Activated T-cell treated with anti-CD3 and anti-CD28 coated beads, Interleukin-2, amount 50 U/mL, for 4 hours (primary cell): ENCODE results near the gene PRRT1B. TPM values are rescaled to one million over a fixed set of nuclear protein-coding genes. Genes with fewer than 3 reads are reported as not detected.
A peak's percentile ranks its signal among the peaks of the same experiment; 100 is the strongest.

Source experiments
- ATAC-seq, 2 donors: fragments of 200-7000 bp; cut with Tn5 transposase; one replicate each; pipeline ENCODE4 v1.10.0; 2021
- DNase-seq: peaks from one replicate; pipeline ENCODE4 v3.0.0-alpha.2; 2020
- H3K27me3 Mint-ChIP-seq: one replicate; pipeline ENCODE4 v1.8.0; 2021; ENCODE audit warnings: low read depth, mixed read lengths
- H3K36me3 Mint-ChIP-seq: one replicate; pipeline ENCODE4 v1.8.0; 2022; ENCODE audit warnings: mixed read lengths; ENCODE audit not compliant: insufficient read depth
- H3K4me1 Mint-ChIP-seq: one replicate; pipeline ENCODE4 v1.8.0; 2021; ENCODE audit warnings: low read depth, mixed read lengths
- H3K4me3 Mint-ChIP-seq: one replicate; pipeline ENCODE4 v1.8.0; 2021; ENCODE audit warnings: mild to moderate bottlenecking, moderate library complexity, mixed read lengths
- H3K9me3 Mint-ChIP-seq: one replicate; pipeline ENCODE4 v1.8.0; 2021; ENCODE audit warnings: mixed read lengths
- total RNA-seq, 3 donors: library from RNA; stranded (reverse); gene quantifications; one replicate each; pipeline ENCODE4 v1.2.1, GENCODE V29; 2021

PRRT1B gene
- total RNA-seq, 3 donors from 2014 or later = not detected

- Mint-ChIP-seq H3K9me3 (no peaks in the 10 kb centered on the region), H3K4me1 (peaks cover 44% of the 10 kb centered on the region), H3K36me3 (peaks cover 15% of the 10 kb centered on the region), H3K4me3 (no peak overlapping the region), H3K27me3 (no peaks in the 10 kb centered on the region)
- no peak for ATAC-seq
- no peak for DNase-seq
Observed at GRCh38 chr9:131588396-131588795, 43.1 kb downstream of the PRRT1B start.

- Mint-ChIP-seq H3K36me3 (peaks cover 13% of the 10 kb centered on the region), H3K4me3 (no peak overlapping the region), H3K4me1 (peaks cover 43% of the 10 kb centered on the region), H3K27me3 (no peaks in the 10 kb centered on the region), H3K9me3 (no peaks in the 10 kb centered on the region)
- ATAC-seq (no peak), DNase-seq (no peak)
Observed at GRCh38 chr9:131589124-131589711, 43.9 kb downstream of the PRRT1B start.

GRCh38 chr9:131589993-131590392 lies 44.7 kb downstream of the PRRT1B start:
- Mint-ChIP-seq H3K9me3 (no peaks in the 10 kb centered on the region), H3K4me1 (peaks cover 36% of the 10 kb centered on the region), H3K36me3 (peaks cover 13% of the 10 kb centered on the region), H3K27me3 (no peaks in the 10 kb centered on the region), H3K4me3 (no peak overlapping the region)
- ATAC-seq = no peak
- DNase-seq = no peak

- no peak for DNase-seq
- ATAC-seq = peak in 1 of 2 donors; percentile 9
- Mint-ChIP-seq H3K9me3 (no peaks in the 10 kb centered on the region), H3K27me3 (no peaks in the 10 kb centered on the region), H3K36me3 (peaks cover 13% of the 10 kb centered on the region), H3K4me1 (peaks cover 31% of the 10 kb centered on the region), H3K4me3 (no peak overlapping the region)
Observed at GRCh38 chr9:131590449-131590848, 45.1 kb downstream of the PRRT1B start.

GRCh38 chr9:131590907-131591844 lies 45.9 kb downstream of the PRRT1B start:
- peak; percentile 90 to 94 for ATAC-seq
- peaks cover 24% of the 10 kb centered on the region for H3K4me1 Mint-ChIP-seq
- H3K36me3 Mint-ChIP-seq = peaks cover 19% of the 10 kb centered on the region
- H3K4me3 Mint-ChIP-seq = peak overlapping the region; percentile 9
- peak; percentile 74 for DNase-seq
- H3K9me3 Mint-ChIP-seq = no peaks in the 10 kb centered on the region
- no peaks in the 10 kb centered on the region for H3K27me3 Mint-ChIP-seq

GRCh38 chr9:131591845-131592208 lies 46.5 kb downstream of the PRRT1B start:
- peaks cover 20% of the 10 kb centered on the region for H3K36me3 Mint-ChIP-seq
- H3K27me3 Mint-ChIP-seq = no peaks in the 10 kb centered on the region
- ATAC-seq = no peak
- no peaks in the 10 kb centered on the region for H3K9me3 Mint-ChIP-seq
- no peak for DNase-seq
- no peak overlapping the region for H3K4me3 Mint-ChIP-seq
- H3K4me1 Mint-ChIP-seq = peaks cover 23% of the 10 kb centered on the region

GRCh38 chr9:131593091-131593820 lies 47.9 kb downstream of the PRRT1B start:
- Mint-ChIP-seq H3K27me3 (no peaks in the 10 kb centered on the region), H3K36me3 (peaks cover 16% of the 10 kb centered on the region)
- ATAC-seq = no peak

GRCh38 chr9:131593936-131594665 lies 48.8 kb downstream of the PRRT1B start:
- Mint-ChIP-seq H3K4me3 (no peak overlapping the region), H3K9me3 (no peaks in the 10 kb centered on the region), H3K27me3 (no peaks in the 10 kb centered on the region), H3K36me3 (peaks cover 19% of the 10 kb centered on the region), H3K4me1 (peaks cover 18% of the 10 kb centered on the region)
- ATAC-seq (no peak), DNase-seq (no peak)

More at GRCh38 chr9:131593091-131593820, 47.9 kb downstream of the PRRT1B start:
- H3K4me3 Mint-ChIP-seq = no peak overlapping the region
- peaks cover 18% of the 10 kb centered on the region for H3K4me1 Mint-ChIP-seq
- H3K9me3 Mint-ChIP-seq = no peaks in the 10 kb centered on the region
- no peak for DNase-seq

GRCh38 chr9:131594906-131595665 lies 49.8 kb downstream of the PRRT1B start:
- Mint-ChIP-seq H3K4me3 (no peak overlapping the region), H3K9me3 (no peaks in the 10 kb centered on the region), H3K27me3 (no peaks in the 10 kb centered on the region), H3K4me1 (peaks cover 17% of the 10 kb centered on the region), H3K36me3 (peaks cover 16% of the 10 kb centered on the region)
- DNase-seq (no peak), ATAC-seq (no peak)

GRCh38 chr9:131595696-131596429 lies 50.5 kb downstream of the PRRT1B start:
- peaks cover 9% of the 10 kb centered on the region for H3K4me1 Mint-ChIP-seq
- no peak overlapping the region for H3K4me3 Mint-ChIP-seq
- no peak for ATAC-seq
- peaks cover 19% of the 10 kb centered on the region for H3K36me3 Mint-ChIP-seq
- no peaks in the 10 kb centered on the region for H3K27me3 Mint-ChIP-seq
- no peaks in the 10 kb centered on the region for H3K9me3 Mint-ChIP-seq
- DNase-seq = no peak

GRCh38 chr9:131596430-131596743 lies 51.1 kb downstream of the PRRT1B start:
- ATAC-seq = no peak
- H3K9me3 Mint-ChIP-seq = no peaks in the 10 kb centered on the region
- DNase-seq = no peak
- peaks cover 22% of the 10 kb centered on the region for H3K36me3 Mint-ChIP-seq
- H3K4me3 Mint-ChIP-seq = no peak overlapping the region
- no peaks in the 10 kb centered on the region for H3K27me3 Mint-ChIP-seq
- H3K4me1 Mint-ChIP-seq = peaks cover 4% of the 10 kb centered on the region

GRCh38 chr9:131597246-131597645 lies 51.9 kb downstream of the PRRT1B start:
- Mint-ChIP-seq H3K4me3 (no peak overlapping the region), H3K27me3 (no peaks in the 10 kb centered on the region), H3K36me3 (peaks cover 27% of the 10 kb centered on the region), H3K9me3 (no peaks in the 10 kb centered on the region), H3K4me1 (no peaks in the 10 kb centered on the region)
- no peak for ATAC-seq
- no peak for DNase-seq

GRCh38 chr9:131598121-131598520 lies 52.8 kb downstream of the PRRT1B start:
- Mint-ChIP-seq H3K9me3 (no peaks in the 10 kb centered on the region), H3K4me3 (no peak overlapping the region), H3K36me3 (peaks cover 28% of the 10 kb centered on the region), H3K4me1 (no peaks in the 10 kb centered on the region), H3K27me3 (no peaks in the 10 kb centered on the region)
- ATAC-seq (no peak), DNase-seq (no peak)
